HepG2 (cell line): ENCODE results near the gene LCE5A. TPM values are rescaled to one million over a fixed set of nuclear protein-coding genes. Genes with fewer than 3 reads are reported as not detected.

Source experiments
- ATAC-seq: fragments of 200-7000 bp; cut with Tn5 transposase; 3 replicates; pipeline ENCODE4 v1.9.1; 2020; ENCODE audit warnings: mild to moderate bottlenecking, moderate library complexity
- BruUV-seq: library from RNA; stranded (reverse); fragments of 400-500 nt; replicated peaks from 2 replicates; lab custom pipeline; 2021; lab: Mats Ljungman, UMichigan
- CTCF ChIA-PET: fragments of 300-600 bp; formaldehyde crosslinking; extraction: SDS; loops from one replicate; lab custom pipeline; 2021; ENCODE audit warnings: low total read pairs, inconsistent platforms, low intra/inter-chr PET ratio; lab: Yijun Ruan, JAX
- POLR2A ChIA-PET: fragments of 350-600 bp; sonication (Branson Sonifier 250); formaldehyde crosslinking; loops from one replicate; lab custom pipeline; 2020; ENCODE audit warnings: antibody characterized with exemption, inconsistent platforms; lab: Yijun Ruan, JAX
- DNase-seq: peaks from one replicate; pipeline ENCODE4 v3.0.0-alpha.2; 2015; ENCODE audit warnings: low spot score
- FAIRE-seq: peaks from 3 replicates; lab custom pipeline; 2011; peaks lifted over from hg19 to GRCh38; lab: Jason Lieb, UNC
- H2AFZ ChIP-seq: one replicate; pipeline ENCODE4 v1.6.1; 2011; ENCODE audit warnings: low read length, inconsistent platforms
- H3K27ac ChIP-seq: fragments of 300-600 bp; 3 replicates; pipeline ENCODE4 v1.8.0; 2011; ENCODE audit warnings: mixed run types, mild to moderate bottlenecking, mixed read lengths, low read length, inconsistent platforms; ENCODE audit not compliant: insufficient read depth; ENCODE audit errors: extremely low read length
- H3K27me3 ChIP-seq, 2 experiments: fragments of 200-600 bp in 1 of 2; 2 replicates in 1 of 2; 3 replicates in 1 of 2; pipeline versions ENCODE4 v1.6.0 to v1.8.0; 2011; ENCODE audit warnings: low read length in 2 of 2, mild to moderate bottlenecking in 2 of 2, moderate library complexity in 2 of 2, inconsistent platforms in 1 of 2; ENCODE audit not compliant: insufficient read depth in 2 of 2, control insufficient read depth in 1 of 2
- H3K36me3 ChIP-seq, 2 experiments: fragments of 200-600 bp in 1 of 2; replicated peaks in 1 of 2; 2 replicates in 1 of 2; 3 replicates in 1 of 2; pipeline versions ENCODE4 v1.5.1 to v1.8.0; 2011; ENCODE audit warnings: low read length in 2 of 2, inconsistent platforms in 1 of 2; ENCODE audit not compliant: insufficient read depth in 2 of 2, control insufficient read depth in 1 of 2
- H3K4me1 ChIP-seq: 2 replicates; pipeline ENCODE4 v1.5.1; 2012; ENCODE audit warnings: low read length, inconsistent platforms; ENCODE audit not compliant: insufficient read depth
- H3K4me2 ChIP-seq: 2 replicates; pipeline ENCODE4 v1.6.0; 2011; ENCODE audit warnings: low read depth, low read length, inconsistent platforms
- H3K4me3 ChIP-seq, 3 experiments: fragments of 200-600 bp in 1 of 3; sonication (generic), shearing (Covaris generic) in 1 of 3; replicated peaks in 1 of 3; 2 replicates each; pipeline ENCODE4 v1.5.1; 2011 to 2016; ENCODE audit warnings: low read length in 3 of 3, inconsistent platforms in 2 of 3, low read depth in 2 of 3, mild to moderate bottlenecking in 2 of 3, control low read depth in 1 of 3, mixed read lengths in 1 of 3; ENCODE audit not compliant: insufficient read depth in 1 of 3
- H3K79me2 ChIP-seq: one replicate; pipeline ENCODE4 v1.6.1; 2011; ENCODE audit warnings: low read length, inconsistent platforms; ENCODE audit not compliant: insufficient read depth
- H3K9ac ChIP-seq: 2 replicates; pipeline ENCODE4 v1.6.0; 2011; ENCODE audit warnings: mild to moderate bottlenecking, low read depth, low read length, inconsistent platforms; ENCODE audit not compliant: insufficient read depth
- H3K9me3 ChIP-seq: 2 replicates; pipeline ENCODE4 v1.5.1; 2012; ENCODE audit warnings: mild to moderate bottlenecking, low read length
- H4K20me1 ChIP-seq: 2 replicates; pipeline ENCODE4 v1.6.0; 2011; ENCODE audit warnings: inconsistent platforms, mild to moderate bottlenecking, low read length, moderate library complexity; ENCODE audit not compliant: insufficient read depth
- FOXJ3 ChIP-seq: sonication (generic); formaldehyde crosslinking; IDR thresholded peaks from 2 replicates; pipeline ENCODE4 v1.4.0; 2020; ENCODE audit warnings: missing genetic modification reagents, mild to moderate bottlenecking, borderline replicate concordance
- KLF13 ChIP-seq: sonication (generic); formaldehyde crosslinking; IDR thresholded peaks from 2 replicates; pipeline ENCODE4 v1.4.0; 2020; ENCODE audit warnings: mild to moderate bottlenecking, missing genetic modification reagents
- REL ChIP-seq: sonication (generic); formaldehyde crosslinking; conservative IDR thresholded peaks from 2 replicates; pipeline ENCODE4 v1.8.0; 2022; ENCODE audit warnings: mild to moderate bottlenecking, missing genetic modification reagents, moderate library complexity
- SCMH1 ChIP-seq: sonication (generic); formaldehyde crosslinking; IDR thresholded peaks from 2 replicates; pipeline ENCODE4 v1.9.0; 2021; ENCODE audit warnings: missing genetic modification reagents, mild to moderate bottlenecking, borderline replicate concordance
- TOE1 ChIP-seq: sonication (generic); formaldehyde crosslinking; IDR thresholded peaks from 2 replicates; pipeline ENCODE4 v1.4.0; 2020; ENCODE audit warnings: mild to moderate bottlenecking, missing genetic modification reagents
- TRIM22 ChIP-seq: fragments of 450-650 bp; IDR thresholded peaks from 2 replicates; pipeline ENCODE4 v1.6.1; 2017
- U2AF1 ChIP-seq: fragments of 200-400 bp; formaldehyde crosslinking; optimal IDR thresholded peaks from 2 replicates; pipeline ENCODE3; 2017; ENCODE audit warnings: mild to moderate bottlenecking, low read depth, low read length
- ZNF24 ChIP-seq: fragments of 450-650 bp; IDR thresholded peaks from 2 replicates; pipeline ENCODE4 v1.6.1; 2017; ENCODE audit warnings: antibody characterized with exemption, mild to moderate bottlenecking
- ZNF251 ChIP-seq: sonication (generic); formaldehyde crosslinking; IDR thresholded peaks from 2 replicates; pipeline ENCODE4 v1.9.0; 2021; ENCODE audit warnings: mild to moderate bottlenecking, missing genetic modification reagents
- ZNF550 ChIP-seq: sonication (generic); formaldehyde crosslinking; IDR thresholded peaks from 2 replicates; pipeline ENCODE4 v1.4.0; 2020; ENCODE audit warnings: mild to moderate bottlenecking, missing genetic modification reagents, borderline replicate concordance
- ZNF569 ChIP-seq: sonication (generic); formaldehyde crosslinking; IDR thresholded peaks from 2 replicates; pipeline ENCODE4 v1.5.0; 2020; ENCODE audit warnings: mild to moderate bottlenecking, missing genetic modification reagents, moderate library complexity, borderline replicate concordance
- WGBS: methylation state at CpG from one replicate; pipeline ENCODE4 v1.1.6; 2017; ENCODE audit warnings: low lambda C conversion rate; 5-methylcytosine and 5-hydroxymethylcytosine counted together
- in situ Hi-C: cut with HindIII; loops from 2 replicates; pipeline ENCODE4 v1.10.0; 2017; ENCODE audit warnings: low pct_unique_long_range_greater_than_20kb; ENCODE audit not compliant: extremely low pct_ligation_motif_present
- intact Hi-C: fragments of 100-400 bp; cut with micrococcal nuclease; formaldehyde crosslinking; loops from one replicate; pipeline ENCODE4 v1.10.0; 2022; ENCODE audit not compliant: unreplicated experiment
- polyA plus RNA-seq, 8 experiments: library from polyadenylated mRNA; depleted of rRNA in 3 of 8; stranded (reverse) in 7 of 8; unstranded in 1 of 8; fragments of >200 nt; fragmentation: Illumina TruSeq in 4 of 8; extraction: Trizol in 4 of 8; gene quantifications; 2 replicates each; pipeline versions ENCODE4 v1.2.1 to v1.2.3, GENCODE V29; 2011 to 2016; ENCODE audit warnings: low read depth in 4 of 8, missing spikeins in 1 of 8, mixed read lengths in 1 of 8; ENCODE audit not compliant: insufficient read depth in 1 of 8
- total RNA-seq, 5 experiments: library from RNA; depleted of rRNA; stranded (reverse); fragments of >200 nt; fragmentation: Illumina TruSeq; extraction: Trizol; gene quantifications; 2 replicates each; pipeline ENCODE4 v1.2.3, GENCODE V29; 2016; ENCODE audit warnings: low read depth in 1 of 5

LCE5A gene
- total and polyA plus RNA-seq, 2 of the 13 experiments (the other 11 are each of a cell fraction or from before 2014, with no cell fraction given): not detected

GRCh38 chr1:152513081-152513480, 2.5 kb downstream of the LCE5A start:
- ATAC-seq (no peak), FAIRE-seq (no peak), DNase-seq (no peak)
- H3K36me3 ChIP-seq: no peaks in the 10 kb centered on the region
- peaks cover 4 to 38% of the 10 kb centered on the region in 2 experiments; a peak in 4 of 5 replicates for H3K27me3 ChIP-seq
- no peak overlapping the region for H3K4me3 ChIP-seq
- no peaks in the 10 kb centered on the region for H3K9me3 ChIP-seq
- no peaks in the 10 kb centered on the region for H3K4me1 ChIP-seq
- 5% methylated on average over 3 of the region's 3 CpGs for WGBS
- no peaks in the 10 kb centered on the region for H3K79me2 ChIP-seq
- H4K20me1 ChIP-seq: no peaks in the 10 kb centered on the region
- no peak overlapping the region for H3K9ac ChIP-seq
- POLR2A ChIA-PET: no interaction called here
- H3K27ac ChIP-seq: no peak overlapping the region
- no peak overlapping the region for H2AFZ ChIP-seq
- CTCF ChIA-PET: no interaction called here
- no peak overlapping the region for H3K4me2 ChIP-seq
- in situ Hi-C loops (no loop called here), intact Hi-C loops (no loop called here)
- BruUV-seq: no TSS peak
- TF ChIP-seq ZNF24 (no peak), REL (CRISPR knock-in tag) (no peak), TRIM22 (no peak), SCMH1 (CRISPR knock-in tag) (no peak), KLF13 (no peak), ZNF569 (CRISPR knock-in tag) (no peak), ZNF251 (CRISPR knock-in tag) (no peak), ZNF550 (CRISPR knock-in tag) (no peak), TOE1 (CRISPR knock-in tag) (no peak), U2AF1 (no peak), FOXJ3 (CRISPR knock-in tag) (no peak)
